IPS DF 6.9 (cell line): Measurements from ENCODE around the gene CELF2.
"Not testable (repeated sequence)": the region's sequence is repeated elsewhere in the genome, so short reads cannot be mapped to it uniquely, and the experiment has no call there.

Source experiments
- DNase-seq: peaks from one replicate; pipeline ENCODE4 v3.0.0-alpha.2; 2013; ENCODE audit warnings: low read depth, low spot score
- H3K27ac ChIP-seq: one replicate; pipeline ENCODE4 v1.5.1; 2013; ENCODE audit warnings: low read length, control low read depth
- H3K27me3 ChIP-seq: 2 replicates; pipeline ENCODE4 v1.6.1; 2013; ENCODE audit warnings: mild to moderate bottlenecking, low read length; ENCODE audit not compliant: control insufficient read depth, insufficient read depth
- H3K36me3 ChIP-seq: 2 replicates; pipeline ENCODE4 v1.6.1; 2013; ENCODE audit warnings: low read length; ENCODE audit not compliant: control insufficient read depth, insufficient read depth
- H3K4me1 ChIP-seq: 2 replicates; pipeline ENCODE4 v1.6.1; 2013; ENCODE audit warnings: low read length; ENCODE audit not compliant: control insufficient read depth, insufficient read depth
- H3K4me3 ChIP-seq: 2 replicates; pipeline ENCODE4 v1.5.1; 2013; ENCODE audit warnings: mild to moderate bottlenecking, low read length
- H3K9me3 ChIP-seq: 2 replicates; pipeline ENCODE4 v1.6.1; 2013; ENCODE audit warnings: low read length, inconsistent platforms; ENCODE audit not compliant: control insufficient read depth, insufficient read depth
- WGBS: extraction: QIAGEN DNeasy Blood & Tissue Kit; methylation state at CpG from one replicate; pipeline ENCODE4 v1.1.7; 2013; ENCODE audit warnings: mixed read lengths, missing lambda C conversion rate; ENCODE audit not compliant: insufficient read length, insufficient coverage; 5-methylcytosine and 5-hydroxymethylcytosine counted together

CELF2 gene

GRCh38 chr10:11120711-11121110 lies 103.0 kb downstream of the CELF2 start:
- Histone ChIP-seq H3K9me3 (no peaks in the 10 kb centered on the region), H3K4me3 (no peak overlapping the region), H3K27ac (no peak overlapping the region), H3K36me3 (no peaks in the 10 kb centered on the region), H3K27me3 (no peaks in the 10 kb centered on the region), H3K4me1 (0 out of 2 replicates have a peak, but pooled peaks cover 2% of the 10 kb centered on the region)
- no peak for DNase-seq
- WGBS, result no CpG with 5 or more reads among the region's 7 CpGs

DNA sequence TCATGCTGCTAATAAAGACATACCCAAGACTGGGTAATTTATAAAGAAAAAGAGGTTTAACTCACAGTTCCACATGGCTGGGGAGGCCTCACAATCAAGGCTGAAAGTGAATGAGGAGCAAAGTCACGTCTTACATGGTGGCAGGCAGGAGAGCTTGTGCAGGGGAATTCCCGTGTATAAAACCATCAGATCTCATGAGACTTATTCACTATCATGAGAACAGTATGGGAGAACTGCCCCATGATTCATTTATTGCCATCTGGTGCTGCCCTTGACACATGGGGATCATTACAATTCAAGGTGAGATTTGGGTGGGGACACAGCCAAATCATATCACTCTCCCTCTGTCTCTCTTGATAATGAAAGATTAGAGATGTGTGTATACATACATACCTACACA lies 106.2 kb downstream of the CELF2 start:
- no CpG with 5 or more reads among the region's 2 CpGs for WGBS
- not testable (repeated sequence) for H3K4me1 ChIP-seq, H3K27me3 ChIP-seq, H3K36me3 ChIP-seq, H3K4me3 ChIP-seq, H3K9me3 ChIP-seq, H3K27ac ChIP-seq, DNase-seq

DNA sequence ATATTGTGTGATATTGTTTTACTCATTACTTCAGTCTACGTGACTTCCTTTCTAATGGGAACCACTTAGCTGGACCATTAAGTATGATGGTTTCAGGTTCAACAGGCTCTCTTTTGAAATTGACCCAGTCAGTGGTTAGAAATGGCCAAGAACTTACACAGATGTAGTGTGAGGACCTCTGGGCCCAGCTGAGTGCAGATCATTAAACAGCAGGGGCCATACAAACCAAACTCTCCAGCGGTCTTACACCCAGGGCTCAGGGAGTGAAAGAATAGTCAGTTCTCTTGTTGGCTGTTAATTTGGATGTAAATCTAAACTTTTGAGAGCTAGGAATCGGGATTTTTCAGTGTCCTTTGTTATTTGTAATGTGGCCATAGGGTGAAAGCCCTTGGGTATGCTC lies 107.3 kb downstream of the CELF2 start:
- Histone ChIP-seq H3K36me3 (no peaks in the 10 kb centered on the region), H3K27me3 (no peaks in the 10 kb centered on the region), H3K4me1 (0 out of 2 replicates have a peak, but pooled peaks cover 2% of the 10 kb centered on the region), H3K27ac (no peak overlapping the region), H3K4me3 (no peak overlapping the region), H3K9me3 (no peaks in the 10 kb centered on the region)
- DNase-seq, result no peak
- WGBS, result no CpG with 5 or more reads among the region's 3 CpGs

- not testable (repeated sequence) for DNase-seq, H3K27ac ChIP-seq, H3K4me3 ChIP-seq, H3K27me3 ChIP-seq, H3K9me3 ChIP-seq, H3K4me1 ChIP-seq, H3K36me3 ChIP-seq
- WGBS, result no CpG with 5 or more reads among the region's 4 CpGs
Observed at GRCh38 chr10:11127017-11127416, 109.3 kb downstream of the CELF2 start.

DNA sequence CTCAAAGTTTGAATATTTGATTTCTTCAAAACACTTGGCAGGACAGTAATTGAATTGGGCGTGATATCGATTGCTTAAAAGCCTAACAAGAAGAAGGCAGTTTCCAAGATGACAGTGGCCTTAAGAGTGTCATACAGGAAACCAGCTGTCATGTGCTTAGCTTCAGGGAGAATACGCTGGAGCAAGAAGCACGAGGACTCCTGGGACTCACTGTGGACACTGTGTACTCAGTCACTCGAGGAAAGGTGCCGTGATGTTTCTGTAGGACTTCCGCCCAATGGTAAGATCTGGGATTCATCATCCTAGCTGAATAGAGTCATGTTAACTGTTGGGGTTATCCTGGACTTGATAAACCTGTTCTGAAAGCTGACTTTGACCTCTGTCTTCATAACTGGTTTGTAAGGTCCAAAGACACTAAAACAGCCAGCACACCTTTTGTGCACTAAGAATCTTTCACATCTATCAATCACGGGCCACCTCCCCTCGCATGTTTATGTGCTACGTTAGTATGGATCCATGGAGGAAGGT lies 113.5 kb downstream of the CELF2 start:
- no peaks in the 10 kb centered on the region for H3K27me3 ChIP-seq
- no CpG with 5 or more reads among the region's 10 CpGs for WGBS
- no peaks in the 10 kb centered on the region for H3K36me3 ChIP-seq
- no peaks in the 10 kb centered on the region for H3K9me3 ChIP-seq
- H3K27ac ChIP-seq, result no peak overlapping the region
- no peak for DNase-seq
- H3K4me1 ChIP-seq, result peaks cover 2% of the 10 kb centered on the region
- H3K4me3 ChIP-seq, result no peak overlapping the region

DNA sequence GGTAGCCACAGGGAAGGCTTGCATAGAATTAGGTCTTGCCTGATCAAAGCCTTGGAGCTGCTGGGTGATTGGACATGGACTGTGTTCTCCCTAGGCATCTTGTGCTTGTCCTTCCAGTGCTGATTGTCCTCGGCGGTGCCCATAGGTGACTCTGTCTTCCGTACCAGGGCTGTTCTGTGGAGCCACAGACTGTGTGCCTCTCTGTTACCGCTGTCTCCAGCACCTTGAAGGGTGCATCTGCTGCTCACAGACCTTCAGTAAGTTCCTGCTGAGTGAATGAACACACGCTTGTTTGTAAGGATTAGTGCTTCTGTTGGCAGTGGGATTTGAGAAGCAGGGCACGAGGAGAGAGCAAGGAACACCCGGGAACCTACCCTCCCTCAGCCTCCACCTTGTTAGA lies 116.7 kb downstream of the CELF2 start:
- H3K4me1 ChIP-seq, result peaks cover 2% of the 10 kb centered on the region
- H3K36me3 ChIP-seq, result no peaks in the 10 kb centered on the region
- no peak overlapping the region for H3K4me3 ChIP-seq
- DNase-seq, result no peak
- no peaks in the 10 kb centered on the region for H3K9me3 ChIP-seq
- no peaks in the 10 kb centered on the region for H3K27me3 ChIP-seq
- no peak overlapping the region for H3K27ac ChIP-seq
- no CpG with 5 or more reads among the region's 7 CpGs for WGBS

DNA sequence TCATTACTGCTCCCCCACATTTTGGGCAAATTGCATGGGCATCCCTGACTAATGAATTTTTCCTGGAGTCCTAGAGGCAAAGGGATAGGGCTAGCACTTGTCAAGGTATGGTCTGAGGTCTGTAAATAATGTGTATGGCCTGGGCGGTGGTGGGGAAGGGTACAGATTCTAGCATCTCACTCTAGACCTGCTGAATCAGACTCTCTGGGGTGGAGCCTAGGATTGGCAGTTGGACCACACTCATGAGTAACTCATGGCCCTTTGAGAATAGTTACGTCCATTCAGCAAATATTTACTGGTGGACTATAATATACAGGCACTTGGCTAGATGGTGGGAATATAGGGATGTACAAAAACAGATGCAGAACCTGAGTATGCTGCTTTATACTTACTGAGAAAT lies 118.0 kb downstream of the CELF2 start:
- Histone ChIP-seq H3K4me3 (no peak overlapping the region), H3K27me3 (no peaks in the 10 kb centered on the region), H3K36me3 (no peaks in the 10 kb centered on the region), H3K4me1 (peaks cover 2% of the 10 kb centered on the region), H3K9me3 (no peaks in the 10 kb centered on the region; the same call in 1 of the 2 replicates), H3K27ac (no peak overlapping the region)
- no peak for DNase-seq
- no CpG with 5 or more reads among the region's 2 CpGs for WGBS

- Histone ChIP-seq H3K4me3 (no peak overlapping the region), H3K27ac (no peak overlapping the region), H3K36me3 (no peaks in the 10 kb centered on the region), H3K4me1 (peaks cover 5% of the 10 kb centered on the region), H3K27me3 (no peaks in the 10 kb centered on the region), H3K9me3 (no peaks in the 10 kb centered on the region; the same call in 1 of the 2 replicates)
- DNase-seq, result no peak
- no CpG with 5 or more reads among the region's 9 CpGs for WGBS
Observed at GRCh38 chr10:11138314-11139033, 120.8 kb downstream of the CELF2 start.

- no peaks in the 10 kb centered on the region; the same call in 1 of the 2 replicates for H3K9me3 ChIP-seq
- peaks cover 2% of the 10 kb centered on the region; the same call in 1 of the 2 replicates for H3K4me1 ChIP-seq
- DNase-seq, result no peak
- no peaks in the 10 kb centered on the region for H3K36me3 ChIP-seq
- no peak overlapping the region for H3K4me3 ChIP-seq
- no peak overlapping the region for H3K27ac ChIP-seq
- H3K27me3 ChIP-seq, result no peaks in the 10 kb centered on the region
- WGBS, result no CpG with 5 or more reads among the region's 6 CpGs
Observed at GRCh38 chr10:11140963-11141362, 123.3 kb downstream of the CELF2 start.

GRCh38 chr10:11141571-11142091 lies 124.0 kb downstream of the CELF2 start:
- Histone ChIP-seq H3K27me3 (no peaks in the 10 kb centered on the region), H3K36me3 (no peaks in the 10 kb centered on the region), H3K9me3 (no peaks in the 10 kb centered on the region; the same call in 1 of the 2 replicates), H3K4me3 (no peak overlapping the region), H3K4me1 (peaks cover 2% of the 10 kb centered on the region; the same call in 1 of the 2 replicates), H3K27ac (no peak overlapping the region)
- WGBS, result no CpG with 5 or more reads among the region's 3 CpGs
- no peak for DNase-seq
